Measurements from ENCODE around the gene CAV1. TPM values are rescaled to one million over a fixed set of nuclear protein-coding genes. Genes with fewer than 3 reads are reported as not detected.

The CAV1 gene
- total and polyA plus RNA-seq, 2 of the 13 experiments (the other 11 are each of a cell fraction or from before 2014, with no cell fraction given) = 0.40 TPM; not detected in 1

DNA sequence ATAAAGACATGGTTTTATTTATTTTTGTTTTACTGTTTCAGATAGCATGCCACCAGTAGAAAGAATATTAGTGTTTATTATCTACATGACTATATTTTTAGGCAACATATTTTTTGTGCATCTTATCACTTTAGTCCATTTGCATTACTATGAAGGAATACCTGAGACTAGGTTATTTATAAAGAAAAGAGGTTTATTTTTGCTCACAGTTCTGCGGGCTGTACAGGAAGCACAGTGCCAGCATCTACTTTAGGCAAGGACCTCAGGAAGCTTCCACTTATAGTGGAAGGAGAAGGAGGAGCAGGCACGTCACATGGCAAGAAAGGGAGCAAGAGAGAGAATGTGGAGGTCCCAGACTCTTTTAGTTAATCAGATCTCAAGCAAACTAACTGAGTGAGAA is 19.6 kb upstream of the CAV1 start (continued):
- TF ChIP-seq GPN1 (CRISPR knock-in tag; IDR thresholded peaks at IDR 0.05; ENCODE audit: borderline replicate concordance) = no peak
- TF ChIP-seq FOXA3 (CRISPR knock-in tag; IDR thresholded peaks at IDR 0.05) = no peak
- no peak for TF ChIP-seq ZFP36L2 (CRISPR knock-in tag; IDR thresholded peaks at IDR 0.05)
- no peak for TF ChIP-seq MLLT10 (CRISPR knock-in tag; IDR thresholded peaks at IDR 0.05)
- TF ChIP-seq ZSCAN25 (CRISPR knock-in tag; IDR thresholded peaks at IDR 0.05) = no peak
- TF ChIP-seq, protein P1, sequence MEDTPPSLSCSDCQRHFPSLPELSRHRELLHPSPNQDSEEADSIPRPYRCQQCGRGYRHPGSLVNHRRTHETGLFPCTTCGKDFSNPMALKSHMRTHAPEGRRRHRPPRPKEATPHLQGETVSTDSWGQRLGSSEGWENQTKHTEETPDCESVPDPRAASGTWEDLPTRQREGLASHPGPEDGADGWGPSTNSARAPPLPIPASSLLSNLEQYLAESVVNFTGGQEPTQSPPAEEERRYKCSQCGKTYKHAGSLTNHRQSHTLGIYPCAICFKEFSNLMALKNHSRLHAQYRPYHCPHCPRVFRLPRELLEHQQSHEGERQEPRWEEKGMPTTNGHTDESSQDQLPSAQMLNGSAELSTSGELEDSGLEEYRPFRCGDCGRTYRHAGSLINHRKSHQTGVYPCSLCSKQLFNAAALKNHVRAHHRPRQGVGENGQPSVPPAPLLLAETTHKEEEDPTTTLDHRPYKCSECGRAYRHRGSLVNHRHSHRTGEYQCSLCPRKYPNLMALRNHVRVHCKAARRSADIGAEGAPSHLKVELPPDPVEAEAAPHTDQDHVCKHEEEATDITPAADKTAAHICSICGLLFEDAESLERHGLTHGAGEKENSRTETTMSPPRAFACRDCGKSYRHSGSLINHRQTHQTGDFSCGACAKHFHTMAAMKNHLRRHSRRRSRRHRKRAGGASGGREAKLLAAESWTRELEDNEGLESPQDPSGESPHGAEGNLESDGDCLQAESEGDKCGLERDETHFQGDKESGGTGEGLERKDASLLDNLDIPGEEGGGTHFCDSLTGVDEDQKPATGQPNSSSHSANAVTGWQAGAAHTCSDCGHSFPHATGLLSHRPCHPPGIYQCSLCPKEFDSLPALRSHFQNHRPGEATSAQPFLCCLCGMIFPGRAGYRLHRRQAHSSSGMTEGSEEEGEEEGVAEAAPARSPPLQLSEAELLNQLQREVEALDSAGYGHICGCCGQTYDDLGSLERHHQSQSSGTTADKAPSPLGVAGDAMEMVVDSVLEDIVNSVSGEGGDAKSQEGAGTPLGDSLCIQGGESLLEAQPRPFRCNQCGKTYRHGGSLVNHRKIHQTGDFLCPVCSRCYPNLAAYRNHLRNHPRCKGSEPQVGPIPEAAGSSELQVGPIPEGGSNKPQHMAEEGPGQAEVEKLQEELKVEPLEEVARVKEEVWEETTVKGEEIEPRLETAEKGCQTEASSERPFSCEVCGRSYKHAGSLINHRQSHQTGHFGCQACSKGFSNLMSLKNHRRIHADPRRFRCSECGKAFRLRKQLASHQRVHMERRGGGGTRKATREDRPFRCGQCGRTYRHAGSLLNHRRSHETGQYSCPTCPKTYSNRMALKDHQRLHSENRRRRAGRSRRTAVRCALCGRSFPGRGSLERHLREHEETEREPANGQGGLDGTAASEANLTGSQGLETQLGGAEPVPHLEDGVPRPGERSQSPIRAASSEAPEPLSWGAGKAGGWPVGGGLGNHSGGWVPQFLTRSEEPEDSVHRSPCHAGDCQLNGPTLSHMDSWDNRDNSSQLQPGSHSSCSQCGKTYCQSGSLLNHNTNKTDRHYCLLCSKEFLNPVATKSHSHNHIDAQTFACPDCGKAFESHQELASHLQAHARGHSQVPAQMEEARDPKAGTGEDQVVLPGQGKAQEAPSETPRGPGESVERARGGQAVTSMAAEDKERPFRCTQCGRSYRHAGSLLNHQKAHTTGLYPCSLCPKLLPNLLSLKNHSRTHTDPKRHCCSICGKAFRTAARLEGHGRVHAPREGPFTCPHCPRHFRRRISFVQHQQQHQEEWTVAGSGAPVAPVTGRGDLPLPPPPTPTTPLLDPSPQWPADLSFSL (CRISPR knock-in tag; IDR thresholded peaks at IDR 0.05) = no peak

DNA sequence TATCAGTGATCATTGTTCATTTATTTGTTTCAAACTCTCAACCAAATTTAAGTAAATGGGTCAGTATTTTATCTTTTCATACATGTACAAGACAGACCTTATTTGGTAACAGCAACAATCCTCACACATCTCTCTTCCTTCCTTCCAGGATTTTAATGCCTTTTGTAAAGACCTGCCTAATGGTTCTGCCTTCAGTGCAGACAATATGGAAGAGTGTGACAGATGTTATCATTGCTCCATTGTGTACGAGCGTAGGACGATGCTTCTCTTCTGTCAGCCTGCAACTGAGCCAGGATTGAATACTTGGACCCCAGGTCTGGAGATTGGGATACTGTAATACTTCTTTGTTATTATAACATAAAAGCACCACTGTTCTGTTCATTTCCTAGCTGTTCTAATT is 19.0 kb upstream of the CAV1 start:
- CTCF ChIA-PET (ENCODE audit: low intra/inter-chr PET ratio, low total read pairs) = no interaction called here
- no TSS peak for BruUV-seq (replicated peaks)
- TF ChIP-seq FOXM1 (CRISPR knock-in tag; IDR thresholded peaks at IDR 0.05) (no peak), ZMYM2 (CRISPR knock-in tag; IDR thresholded peaks at IDR 0.05) (no peak), NR3C1 (CRISPR knock-in tag; IDR thresholded peaks at IDR 0.05) (no peak), NFATC3 (CRISPR knock-in tag; IDR thresholded peaks at IDR 0.05) (no peak)

More for the DNA sequence above, 19.0 kb upstream of the CAV1 start:
- no peak overlapping the region for H3K9ac ChIP-seq (ENCODE audit: insufficient read depth, low read depth, low read length)
- no peaks in the 10 kb centered on the region for H3K79me2 ChIP-seq (ENCODE audit: insufficient read depth, low read length)
- no peak for FAIRE-seq
- no peaks in the 10 kb centered on the region for H3K4me1 ChIP-seq (ENCODE audit: insufficient read depth, low read length)
- H3K9me3 ChIP-seq (ENCODE audit: low read length) = no peaks in the 10 kb centered on the region
- H2AFZ ChIP-seq (ENCODE audit: low read length) = no peak overlapping the region
- H3K4me2 ChIP-seq (ENCODE audit: low read depth, low read length) = no peak overlapping the region
- POLR2A ChIA-PET = no interaction called here
- no peaks in the 10 kb centered on the region for H3K36me3 ChIP-seq (replicated peaks in 1 of 2; ENCODE audit: control insufficient read depth in 1 of 2, insufficient read depth in 2 of 2, low read length in 2 of 2)
- intact Hi-C loops (cut with micrococcal nuclease; ENCODE audit: unreplicated experiment) (no loop called here), in situ Hi-C loops (cut with HindIII; ENCODE audit: extremely low pct_ligation_motif_present, low pct_unique_long_range_greater_than_20kb) (no loop called here)
- H3K27ac ChIP-seq (ENCODE audit: extremely low read length, insufficient read depth, low read length) = no peak overlapping the region
- H4K20me1 ChIP-seq (ENCODE audit: insufficient read depth, low read length) = no peaks in the 10 kb centered on the region
- H3K4me3 ChIP-seq (replicated peaks in 1 of 3; ENCODE audit: insufficient read depth in 1 of 3, low read depth in 2 of 3, low read length in 3 of 3) = no peak overlapping the region
- peaks cover 0 to 7% of the 10 kb centered on the region in 2 experiments; a peak in 3 of 5 replicates for H3K27me3 ChIP-seq (ENCODE audit: control insufficient read depth in 1 of 2, insufficient read depth in 2 of 2, low read length in 2 of 2)
- no peak for ATAC-seq
- WGBS (ENCODE audit: low lambda C conversion rate) = 37% methylated on average over 3 of the region's 3 CpGs
- no peak for DNase-seq (ENCODE audit: low spot score)

Data from HepG2 (cell line).